ENCODE results near the gene CPE. TPM values are rescaled to one million over a fixed set of nuclear protein-coding genes. Genes with fewer than 3 reads are reported as not detected.

CPE gene
- total and polyA plus RNA-seq, 2 donors (not counting 3 experiments of a cell fraction or from before 2014, with no cell fraction given) = 2.7 to 9.2 TPM

- Histone ChIP-seq H3K9ac (replicated peaks; ENCODE audit: extremely low read depth, insufficient read depth, low read length) (no peak overlapping the region), H3K27me3 (ENCODE audit: control insufficient read depth in 2 of 2, insufficient read depth in 2 of 2, low read length in 2 of 2) (peaks cover 0 to 7% of the 10 kb centered on the region in 2 experiments), H3K9me3 (replicated peaks; ENCODE audit: control insufficient read depth, insufficient read depth, low read length) (no peaks in the 10 kb centered on the region), H3K4me1 (ENCODE audit: control insufficient read depth, extremely low read depth, insufficient read depth, low read length) (no peaks in the 10 kb centered on the region), H3K4me2 (ENCODE audit: insufficient read depth, low read length) (no peak overlapping the region), H4K20me1 (replicated peaks; ENCODE audit: control insufficient read depth, extremely low read depth, insufficient read depth, low read length) (no peaks in the 10 kb centered on the region), H2AFZ (ENCODE audit: low read depth, low read length) (no peak overlapping the region), H3K36me3 (ENCODE audit: control insufficient read depth in 2 of 2, extremely low read depth in 1 of 2, insufficient read depth in 2 of 2, low read length in 2 of 2) (no peaks in the 10 kb centered on the region), H3K27ac (ENCODE audit: insufficient read depth, low read depth, low read length) (no peak overlapping the region), H3K9me1 (replicated peaks; ENCODE audit: control insufficient read depth, extremely low read depth, insufficient read depth, low read length) (no peaks in the 10 kb centered on the region), H3K79me2 (ENCODE audit: control insufficient read depth, insufficient read depth, low read length) (no peaks in the 10 kb centered on the region), H3K4me3 (replicated peaks in 1 of 3; ENCODE audit: insufficient read depth in 1 of 3, low read depth in 1 of 3, low read length in 3 of 3) (no peak overlapping the region)
- intact Hi-C loops (cut with micrococcal nuclease) = loop anchor here (1.0 kb wide), 1 partner anchor 108 kb away; no protein-coding TSS in a partner anchor
- dilution Hi-C loops (cut with MboI; ENCODE audit: extremely low pct_ligation_motif_present, low sequenced_read_pairs) = no loop called here
- FAIRE-seq (peak; percentile 61), DNase-seq (ENCODE audit: low read depth, low spot score) (peak; percentile 50)
- ChIA-PET POLR2A (no interaction called here), CTCF (interaction anchor here (0.8 to 5.0 kb wide), 16 partner anchors 9 to 736 kb away, joined by 3 to 43 read pairs (median 7); partner anchors contain the start of gene TMEM192)
- no TSS peak for BruUV-seq (replicated peaks)
- no peak for TF ChIP-seq POLR2A (IDR thresholded peaks at IDR 0.05; ENCODE audit: low read depth, low read length)
- peak; percentile 40 to 61 for TF ChIP-seq CTCF (IDR thresholded peaks at IDR 0.05; ENCODE audit: extremely low read depth in 1 of 2, insufficient read depth in 1 of 2, low read depth in 1 of 2, low read length in 2 of 2)
- no peak for TF ChIP-seq EZH2 (IDR thresholded peaks at IDR 0.05; ENCODE audit: borderline replicate concordance, low read depth, low read length, severe bottlenecking)
Measured at GRCh38 chr4:165355900-165356300, 22.9 kb upstream of the CPE start.

- no peaks in the 10 kb centered on the region for H4K20me1 ChIP-seq (replicated peaks; ENCODE audit: control insufficient read depth, extremely low read depth, insufficient read depth, low read length)
- H3K27ac ChIP-seq (ENCODE audit: insufficient read depth, low read depth, low read length) = no peak overlapping the region
- no peaks in the 10 kb centered on the region for H3K9me3 ChIP-seq (replicated peaks; ENCODE audit: control insufficient read depth, insufficient read depth, low read length)
- no TSS peak for BruUV-seq (replicated peaks)
- intact Hi-C loops (cut with micrococcal nuclease) (no loop called here), dilution Hi-C loops (cut with MboI; ENCODE audit: extremely low pct_ligation_motif_present, low sequenced_read_pairs) (no loop called here)
- no peaks in the 10 kb centered on the region for H3K9me1 ChIP-seq (replicated peaks; ENCODE audit: control insufficient read depth, extremely low read depth, insufficient read depth, low read length)
- no peak overlapping the region for H2AFZ ChIP-seq (ENCODE audit: low read depth, low read length)
- TF ChIP-seq JUN (IDR thresholded peaks at IDR 0.05; ENCODE audit: borderline replicate concordance, insufficient read depth, insufficient read length, low read depth) = no peak
- TF ChIP-seq MYC (IDR thresholded peaks at IDR 0.05; ENCODE audit: low read depth, low read length) = no peak
- no peak for TF ChIP-seq POLR2A (IDR thresholded peaks at IDR 0.05; ENCODE audit: low read depth, low read length)
- no peak for TF ChIP-seq FOS (IDR thresholded peaks at IDR 0.05; ENCODE audit: borderline replicate concordance, insufficient read depth, low read length)
- TF ChIP-seq GATA2 (IDR thresholded peaks at IDR 0.05; ENCODE audit: insufficient read depth, insufficient read length, low read depth, low read length) = no peak
- TF ChIP-seq POLR2AphosphoS5 (IDR thresholded peaks at IDR 0.05; ENCODE audit: insufficient read depth, low read depth, low read length) = no peak
- no peak for TF ChIP-seq MAX (IDR thresholded peaks at IDR 0.05; ENCODE audit: insufficient read depth, insufficient read length)
- no peak overlapping the region for H3K9ac ChIP-seq (replicated peaks; ENCODE audit: extremely low read depth, insufficient read depth, low read length)
- no peaks in the 10 kb centered on the region for H3K4me1 ChIP-seq (ENCODE audit: control insufficient read depth, extremely low read depth, insufficient read depth, low read length)
- ChIA-PET POLR2A (no interaction called here), CTCF (interaction anchor here (1.0 to 1.6 kb wide), 3 partner anchors 20 to 229 kb away, joined by 3 to 10 read pairs (median 5); partner anchors contain the start of gene CPE)
- peaks cover 0 to 10% of the 10 kb centered on the region in 2 experiments for H3K27me3 ChIP-seq (ENCODE audit: control insufficient read depth in 2 of 2, insufficient read depth in 2 of 2, low read length in 2 of 2)
- no peak for DNase-seq (ENCODE audit: low read depth, low spot score)
- H3K4me3 ChIP-seq (replicated peaks in 1 of 3; ENCODE audit: insufficient read depth in 1 of 3, low read depth in 1 of 3, low read length in 3 of 3) = no peak overlapping the region
- no peaks in the 10 kb centered on the region for H3K79me2 ChIP-seq (ENCODE audit: control insufficient read depth, insufficient read depth, low read length)
- FAIRE-seq = no peak
- no peaks in the 10 kb centered on the region for H3K36me3 ChIP-seq (ENCODE audit: control insufficient read depth in 2 of 2, extremely low read depth in 1 of 2, insufficient read depth in 2 of 2, low read length in 2 of 2)
- H3K4me2 ChIP-seq (ENCODE audit: insufficient read depth, low read length) = no peak overlapping the region
Measured at GRCh38 chr4:165359506-165359905, 19.3 kb upstream of the CPE start.

Data from endothelial cell of umbilical vein (primary cell).